Measurements from ENCODE around the gene POLR2E.

GRCh38 chr19:1051791-1052190 is 43.4 kb downstream of the POLR2E start:
- TF ChIP-seq EZH2 (IDR thresholded peaks at IDR 0.05; ENCODE audit: low read depth, unreplicated experiment) = no peak
- TF ChIP-seq CTCF (conservative IDR thresholded peaks at IDR 0.05; ENCODE audit: low read depth in 2 of 2) = no peak
- no peak for TF ChIP-seq ZNF462 (CRISPR knock-in tag; IDR thresholded peaks at IDR 0.05)
